Parathyroid adenoma (tissue), 2 donors: ENCODE results near the gene MAST2.

Experiments
- H2AFZ ChIP-seq: fragments of 300-600 bp; sonication (generic); one replicate; pipeline ENCODE4 v1.7.0; 2017; ENCODE audit warnings: antibody characterized with exemption, mild to moderate bottlenecking
- H3K27ac ChIP-seq: fragments of 300-600 bp; sonication (generic); one replicate; pipeline ENCODE4 v1.7.0; 2017
- H3K27me3 ChIP-seq: fragments of 300-600 bp; sonication (generic); one replicate; pipeline ENCODE4 v1.7.0; 2017; ENCODE audit warnings: low read length; ENCODE audit not compliant: control insufficient read depth, insufficient read depth
- H3K36me3 ChIP-seq: fragments of 300-600 bp; sonication (generic); one replicate; pipeline ENCODE4 v1.7.0; 2017; ENCODE audit warnings: low read length; ENCODE audit not compliant: control insufficient read depth, insufficient read depth
- H3K4me1 ChIP-seq: fragments of 300-600 bp; sonication (generic); one replicate; pipeline ENCODE4 v1.7.0; 2017; ENCODE audit warnings: control low read depth
- H3K4me2 ChIP-seq: fragments of 300-600 bp; sonication (generic); one replicate; pipeline ENCODE4 v1.7.0; 2017; ENCODE audit warnings: low read length
- H3K4me3 ChIP-seq: fragments of 300-600 bp; sonication (generic); one replicate; pipeline ENCODE4 v1.7.0; 2017; ENCODE audit warnings: low read depth, low read length
- H3K79me2 ChIP-seq: fragments of 300-600 bp; sonication (generic); one replicate; pipeline ENCODE4 v1.7.0; 2017; ENCODE audit warnings: control low read depth
- H3K9ac ChIP-seq: fragments of 300-600 bp; sonication (generic); one replicate; pipeline ENCODE4 v1.7.0; 2017; ENCODE audit warnings: mild to moderate bottlenecking
- H3K9me3 ChIP-seq: fragments of 300-600 bp; sonication (generic); one replicate; pipeline ENCODE4 v1.7.0; 2017; ENCODE audit warnings: low read length; ENCODE audit not compliant: control insufficient read depth
- TF ChIP-seq, protein P1 (sequence below): fragments of 300-600 bp; sonication (generic); IDR thresholded peaks from one replicate; pipeline ENCODE4 v1.7.0; 2017; ENCODE audit warnings: antibody characterized with exemption, mild to moderate bottlenecking
- donor health status: primary hyperparathyroidism.

The MAST2 gene

GRCh38 chr1:45804669-45804969 is 1.2 kb downstream of the MAST2 start:
- H3K4me3 ChIP-seq = no peak overlapping the region
- H3K79me2 ChIP-seq = no peaks in the 10 kb centered on the region
- TF ChIP-seq, protein P1, sequence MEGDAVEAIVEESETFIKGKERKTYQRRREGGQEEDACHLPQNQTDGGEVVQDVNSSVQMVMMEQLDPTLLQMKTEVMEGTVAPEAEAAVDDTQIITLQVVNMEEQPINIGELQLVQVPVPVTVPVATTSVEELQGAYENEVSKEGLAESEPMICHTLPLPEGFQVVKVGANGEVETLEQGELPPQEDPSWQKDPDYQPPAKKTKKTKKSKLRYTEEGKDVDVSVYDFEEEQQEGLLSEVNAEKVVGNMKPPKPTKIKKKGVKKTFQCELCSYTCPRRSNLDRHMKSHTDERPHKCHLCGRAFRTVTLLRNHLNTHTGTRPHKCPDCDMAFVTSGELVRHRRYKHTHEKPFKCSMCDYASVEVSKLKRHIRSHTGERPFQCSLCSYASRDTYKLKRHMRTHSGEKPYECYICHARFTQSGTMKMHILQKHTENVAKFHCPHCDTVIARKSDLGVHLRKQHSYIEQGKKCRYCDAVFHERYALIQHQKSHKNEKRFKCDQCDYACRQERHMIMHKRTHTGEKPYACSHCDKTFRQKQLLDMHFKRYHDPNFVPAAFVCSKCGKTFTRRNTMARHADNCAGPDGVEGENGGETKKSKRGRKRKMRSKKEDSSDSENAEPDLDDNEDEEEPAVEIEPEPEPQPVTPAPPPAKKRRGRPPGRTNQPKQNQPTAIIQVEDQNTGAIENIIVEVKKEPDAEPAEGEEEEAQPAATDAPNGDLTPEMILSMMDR = no peak
- H3K4me1 ChIP-seq = no peaks in the 10 kb centered on the region
- H3K9ac ChIP-seq = no peak overlapping the region
- H2AFZ ChIP-seq = no peak overlapping the region
- no peaks in the 10 kb centered on the region for H3K27me3 ChIP-seq
- peak overlapping the region; percentile 67 for H3K4me2 ChIP-seq
- H3K36me3 ChIP-seq = no peaks in the 10 kb centered on the region
- no peaks in the 10 kb centered on the region for H3K9me3 ChIP-seq
- no peak overlapping the region for H3K27ac ChIP-seq

DNA sequence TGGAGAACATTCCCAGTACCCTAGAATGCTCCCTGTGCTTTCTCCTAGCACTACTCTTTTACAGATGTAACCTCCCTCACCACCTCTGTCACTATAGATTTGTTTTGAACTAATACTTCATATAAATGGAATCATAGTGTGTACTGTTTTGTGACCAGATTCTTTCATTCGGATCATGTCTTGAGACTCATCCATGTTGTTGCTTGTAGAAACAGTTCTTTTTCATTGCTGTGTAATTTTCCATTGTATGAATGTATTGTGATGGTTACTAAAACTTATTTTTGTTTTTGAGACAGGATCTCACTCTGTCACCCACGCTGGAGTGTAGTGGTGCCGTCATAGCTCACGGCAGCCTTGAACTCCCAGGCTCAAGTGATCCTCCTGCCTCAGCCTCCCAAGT is 2.7 kb downstream of the MAST2 start:
- no peak overlapping the region for H3K27ac ChIP-seq
- no peaks in the 10 kb centered on the region for H3K27me3 ChIP-seq
- no peak overlapping the region for H3K4me2 ChIP-seq
- H3K79me2 ChIP-seq = no peaks in the 10 kb centered on the region
- H3K36me3 ChIP-seq = no peaks in the 10 kb centered on the region
- H2AFZ ChIP-seq = no peak overlapping the region
- TF ChIP-seq, protein P1 = no peak
- H3K9ac ChIP-seq = no peak overlapping the region
- no peaks in the 10 kb centered on the region for H3K9me3 ChIP-seq
- no peak overlapping the region for H3K4me3 ChIP-seq
- no peaks in the 10 kb centered on the region for H3K4me1 ChIP-seq

- Histone ChIP-seq H3K4me3 (no peak overlapping the region), H3K9me3 (no peaks in the 10 kb centered on the region), H3K4me1 (no peaks in the 10 kb centered on the region), H3K4me2 (no peak overlapping the region), H3K9ac (no peak overlapping the region), H3K27me3 (no peaks in the 10 kb centered on the region), H3K27ac (no peak overlapping the region), H3K36me3 (no peaks in the 10 kb centered on the region), H3K79me2 (no peaks in the 10 kb centered on the region), H2AFZ (no peak overlapping the region)
- TF ChIP-seq, protein P1 = no peak
These were observed 6.3 kb downstream of the MAST2 start for GRCh38 chr1:45809761-45810160.

- H3K4me3 ChIP-seq = no peak overlapping the region
- H3K27me3 ChIP-seq = no peaks in the 10 kb centered on the region
- H2AFZ ChIP-seq = no peak overlapping the region
- H3K27ac ChIP-seq = no peak overlapping the region
- TF ChIP-seq, protein P1 = no peak
- no peaks in the 10 kb centered on the region for H3K9me3 ChIP-seq
- H3K36me3 ChIP-seq = no peaks in the 10 kb centered on the region
- H3K79me2 ChIP-seq = no peaks in the 10 kb centered on the region
- no peaks in the 10 kb centered on the region for H3K4me1 ChIP-seq
- no peak overlapping the region for H3K9ac ChIP-seq
- no peak overlapping the region for H3K4me2 ChIP-seq
These were observed 11.4 kb downstream of the MAST2 start for GRCh38 chr1:45814776-45815175.

DNA sequence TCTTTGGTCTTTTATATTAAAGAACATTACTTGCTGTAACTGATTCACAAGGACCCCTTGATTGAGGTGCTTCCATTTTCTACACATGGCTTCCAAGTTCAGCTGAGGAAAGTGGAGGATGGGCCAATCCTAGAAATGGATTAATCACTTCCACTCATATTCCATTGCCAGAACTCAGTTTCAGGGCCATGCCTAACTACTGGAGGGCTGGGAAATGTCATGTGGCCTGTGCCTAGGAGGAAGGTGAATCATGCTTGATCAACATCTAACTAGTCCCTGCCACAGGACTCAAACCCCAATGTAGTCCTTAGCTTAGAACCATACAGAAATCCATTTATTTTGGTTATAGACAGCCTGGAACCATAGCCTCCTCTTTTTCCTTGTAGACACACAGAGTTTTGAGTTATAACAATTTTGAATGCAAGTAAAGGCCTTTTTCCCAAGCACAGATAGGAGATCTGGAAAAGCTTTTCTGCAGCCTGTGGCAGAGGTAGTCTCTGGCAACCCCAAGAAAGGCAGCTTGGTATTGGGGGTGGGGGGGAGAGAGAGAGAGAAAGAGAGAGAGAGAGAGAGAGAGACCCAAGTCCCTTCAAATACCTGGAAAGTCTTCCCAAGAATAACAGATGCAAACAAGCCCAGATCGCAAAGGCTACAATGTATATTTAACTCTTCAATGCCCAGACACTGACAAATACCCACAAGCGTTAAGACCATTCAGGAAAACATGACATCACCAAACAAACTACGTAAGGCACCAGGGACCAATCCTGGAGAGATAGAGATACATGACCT is 12.5 kb downstream of the MAST2 start:
- Histone ChIP-seq H3K9ac (no peak overlapping the region), H3K9me3 (no peaks in the 10 kb centered on the region), H3K27ac (no peak overlapping the region), H3K79me2 (no peaks in the 10 kb centered on the region), H3K27me3 (no peaks in the 10 kb centered on the region), H3K36me3 (no peaks in the 10 kb centered on the region), H3K4me1 (no peaks in the 10 kb centered on the region), H2AFZ (no peak overlapping the region), H3K4me2 (no peak overlapping the region), H3K4me3 (no peak overlapping the region)
- TF ChIP-seq, protein P1 = no peak
